Activated T-helper 17 cell treated with anti-CD3 and anti-CD28 coated beads, Interleukin-2, amount 50 U/mL, for 72 hours (primary cell): ENCODE results near the gene ITM2A. TPM values are rescaled to one million over a fixed set of nuclear protein-coding genes. Genes with fewer than 3 reads are reported as not detected.

Source experiments
- ATAC-seq: fragments of 150-1000 bp; cut with Tn5 transposase; replicated peaks from 2 replicates; pipeline ENCODE4 v1.10.0; 2021; ENCODE audit warnings: mild to moderate bottlenecking, moderate library complexity
- H3K27ac Mint-ChIP-seq: one replicate; pipeline ENCODE4 v1.8.0; 2022; ENCODE audit warnings: mixed read lengths
- H3K27me3 Mint-ChIP-seq: one replicate; pipeline ENCODE4 v1.8.0; 2022; ENCODE audit warnings: mixed read lengths
- H3K36me3 Mint-ChIP-seq: one replicate; pipeline ENCODE4 v1.8.0; 2022; ENCODE audit warnings: low read depth, mild to moderate bottlenecking, mixed read lengths
- H3K4me1 Mint-ChIP-seq: one replicate; pipeline ENCODE4 v1.8.0; 2022; ENCODE audit warnings: mixed read lengths
- H3K4me3 Mint-ChIP-seq: one replicate; pipeline ENCODE4 v1.8.0; 2022; ENCODE audit warnings: mild to moderate bottlenecking, mixed read lengths
- H3K9me3 Mint-ChIP-seq: one replicate; pipeline ENCODE4 v1.8.0; 2022; ENCODE audit warnings: mixed read lengths
- total RNA-seq, 2 donors: library from RNA; stranded (reverse); gene quantifications; one replicate each; pipeline ENCODE4 v1.2.3, GENCODE V29; 2022

Gene ITM2A
- 10 to 100 TPM; 74.9 to 97.8 TPM for total RNA-seq

DNA sequence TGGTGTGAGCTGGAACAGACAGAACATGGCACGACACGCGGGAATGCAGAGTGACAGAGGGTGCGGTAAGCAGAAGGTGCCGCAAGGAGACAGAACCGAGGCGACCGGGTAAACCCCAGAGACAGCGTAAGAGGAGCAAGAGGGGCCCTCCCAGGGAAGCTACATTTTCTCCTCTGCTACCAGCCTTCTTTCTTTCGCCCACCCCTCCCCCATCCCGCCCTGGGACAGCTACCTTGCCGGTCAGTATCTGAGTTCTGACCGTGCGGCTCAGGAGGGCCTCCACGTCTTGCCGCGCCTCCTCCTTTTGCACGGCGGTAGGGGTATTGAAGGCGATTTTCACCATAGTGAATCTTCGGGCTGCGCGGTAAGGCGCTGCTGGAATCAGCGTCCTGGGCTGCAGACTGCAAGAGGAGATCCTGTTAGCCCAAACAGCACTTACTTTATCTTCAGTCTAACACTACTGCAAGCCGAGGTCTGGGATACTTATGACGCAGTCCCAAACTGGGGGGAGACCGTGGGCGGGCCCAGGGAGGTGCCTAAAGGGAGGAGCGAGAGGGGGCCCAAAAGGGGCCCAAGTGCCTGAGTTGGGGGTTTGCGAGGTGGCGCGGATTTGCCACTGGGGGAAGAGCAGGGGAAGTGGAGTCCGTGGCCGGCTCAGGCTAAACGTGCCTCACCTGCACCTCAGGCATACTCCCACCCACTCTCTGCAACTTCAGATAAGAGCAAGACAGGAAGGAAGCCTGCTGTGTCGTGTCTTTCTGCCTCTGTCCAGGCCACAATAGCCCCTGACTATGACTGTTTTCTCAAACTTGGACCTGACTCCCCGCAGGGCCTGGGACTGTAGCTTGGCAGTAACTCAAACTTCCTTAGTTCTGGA lies at the start of gene ITM2A:
Gene ITM2A (minus strand): TSS at position 462 of the 877 bp plus-strand sequence. CDS start 119 bp downstream, at position 343.
- peak within 1 kb of the TSS; percentile 90 for H3K4me3 Mint-ChIP-seq
- H3K27me3 Mint-ChIP-seq, result no peaks in the 10 kb centered on the region
- H3K27ac Mint-ChIP-seq, result peak within 1 kb of the TSS; percentile 92
- peaks cover 18% of the 10 kb centered on the region for H3K36me3 Mint-ChIP-seq
- peak; percentile 80 for ATAC-seq
- peaks cover 7% of the 10 kb centered on the region for H3K4me1 Mint-ChIP-seq
- no peaks in the 10 kb centered on the region for H3K9me3 Mint-ChIP-seq

DNA sequence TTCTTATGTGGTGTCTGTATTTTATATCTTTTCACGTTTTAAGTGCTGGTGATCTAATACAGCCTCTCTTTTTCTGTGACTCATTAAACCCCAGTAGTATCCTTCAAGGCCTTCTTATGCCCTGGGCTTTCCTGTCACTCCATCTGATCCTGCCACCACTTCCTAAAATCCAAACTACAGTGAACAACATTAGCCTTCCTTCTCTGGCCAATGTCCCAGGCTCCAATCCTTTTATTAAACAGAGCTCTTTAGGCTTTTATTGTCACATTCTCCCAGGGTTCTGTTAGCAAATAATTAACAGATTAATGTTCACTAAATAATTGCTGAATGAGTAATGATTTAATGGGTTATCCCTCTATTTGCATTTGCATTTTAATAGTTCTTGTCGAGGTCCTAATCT lies 47.9 kb upstream of the ITM2A start:
- no peaks in the 10 kb centered on the region for H3K27me3 Mint-ChIP-seq
- ATAC-seq, result no peak
- H3K36me3 Mint-ChIP-seq, result no peaks in the 10 kb centered on the region
- no peak overlapping the region for H3K27ac Mint-ChIP-seq
- peaks cover 5% of the 10 kb centered on the region for H3K4me1 Mint-ChIP-seq
- H3K4me3 Mint-ChIP-seq, result no peak overlapping the region
- H3K9me3 Mint-ChIP-seq, result no peaks in the 10 kb centered on the region

DNA sequence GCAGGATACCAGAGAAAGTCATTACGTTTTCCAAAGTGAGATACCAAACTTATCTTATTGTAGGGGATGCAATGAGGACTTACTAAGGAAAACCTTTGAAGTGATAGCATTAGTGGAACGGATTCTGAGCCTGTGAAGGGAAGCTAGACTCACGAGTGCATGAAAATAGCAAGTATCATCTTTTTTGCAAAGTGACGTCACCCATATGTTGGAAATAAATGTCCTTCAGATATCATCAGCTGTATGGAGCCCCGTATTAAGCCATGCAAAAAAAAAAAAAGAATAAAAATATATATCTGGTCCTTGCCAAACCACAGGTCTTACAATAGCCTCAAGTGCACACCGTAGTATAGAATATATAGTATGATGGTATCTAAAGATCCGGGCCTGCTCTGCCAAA lies 46.8 kb upstream of the ITM2A start:
- no peak overlapping the region for H3K4me3 Mint-ChIP-seq
- H3K27me3 Mint-ChIP-seq, result no peaks in the 10 kb centered on the region
- no peaks in the 10 kb centered on the region for H3K9me3 Mint-ChIP-seq
- H3K27ac Mint-ChIP-seq, result no peak overlapping the region
- H3K4me1 Mint-ChIP-seq, result peaks cover 7% of the 10 kb centered on the region
- ATAC-seq, result no peak
- H3K36me3 Mint-ChIP-seq, result no peaks in the 10 kb centered on the region

DNA sequence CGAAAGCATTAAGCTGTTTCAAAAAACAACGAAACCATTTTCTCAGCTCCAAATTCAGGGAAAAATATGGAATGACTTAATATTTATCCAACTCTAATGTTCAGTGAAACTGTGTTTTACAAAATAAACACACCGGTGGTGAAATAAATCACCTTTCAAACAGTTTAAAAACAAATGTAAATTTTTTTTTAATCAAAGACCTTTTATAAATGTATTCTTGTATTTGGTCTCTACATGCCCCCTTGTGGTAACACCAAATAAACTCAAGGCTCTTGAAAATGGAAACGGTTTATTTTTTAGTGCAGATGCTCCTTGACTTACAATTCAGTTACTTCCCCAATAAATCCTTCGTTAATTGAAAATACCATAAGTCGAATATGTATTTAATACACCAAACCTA lies 45.8 kb upstream of the ITM2A start:
- H3K27ac Mint-ChIP-seq, result peak overlapping the region; percentile 67
- H3K27me3 Mint-ChIP-seq, result no peaks in the 10 kb centered on the region
- no peaks in the 10 kb centered on the region for H3K36me3 Mint-ChIP-seq
- H3K9me3 Mint-ChIP-seq, result no peaks in the 10 kb centered on the region
- peaks cover 10% of the 10 kb centered on the region for H3K4me1 Mint-ChIP-seq
- H3K4me3 Mint-ChIP-seq, result peak overlapping the region; percentile 64
- ATAC-seq, result no peak

DNA sequence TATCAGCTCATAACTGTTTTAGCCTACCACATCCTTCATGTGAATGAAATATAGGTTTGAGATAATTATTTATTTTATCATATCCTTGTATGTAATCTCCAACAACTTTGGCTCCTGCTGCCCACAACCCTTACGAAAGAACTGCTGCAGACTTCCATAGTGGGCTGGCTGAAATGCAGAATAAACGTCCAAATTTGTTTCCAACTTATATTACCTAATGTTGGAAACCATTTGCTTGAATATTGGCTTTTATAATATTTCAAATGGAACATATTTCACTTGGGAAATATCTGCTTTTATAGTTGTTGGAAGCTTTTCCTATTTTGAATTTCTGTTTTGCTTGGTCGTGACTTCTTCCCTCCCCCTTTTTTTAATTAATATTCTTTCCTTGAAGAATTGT lies 45.0 kb upstream of the ITM2A start:
- Mint-ChIP-seq H3K27me3 (no peaks in the 10 kb centered on the region), H3K27ac (no peak overlapping the region), H3K9me3 (no peaks in the 10 kb centered on the region), H3K36me3 (no peaks in the 10 kb centered on the region), H3K4me1 (peaks cover 10% of the 10 kb centered on the region), H3K4me3 (peak overlapping the region; percentile 64)
- no peak for ATAC-seq

DNA sequence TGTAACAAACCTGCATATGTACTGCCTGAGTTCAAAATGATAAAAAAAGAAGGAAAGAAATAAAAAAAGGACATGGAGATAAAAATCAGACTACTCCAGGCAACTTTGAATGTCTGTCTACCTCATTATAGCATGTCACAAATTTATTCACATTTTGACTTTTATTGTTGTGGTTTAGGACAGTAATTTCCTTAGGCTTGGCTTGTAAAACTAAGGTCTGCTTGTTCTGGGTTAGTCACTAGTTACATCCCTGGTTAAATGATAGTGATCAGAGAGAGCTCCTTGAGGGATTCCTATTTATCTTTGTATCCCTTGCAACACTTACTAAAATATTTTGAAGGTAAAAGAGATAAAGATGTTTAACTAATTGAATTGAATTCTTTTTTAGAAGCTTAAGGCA lies 42.5 kb upstream of the ITM2A start:
- no peaks in the 10 kb centered on the region for H3K27me3 Mint-ChIP-seq
- no peak overlapping the region for H3K27ac Mint-ChIP-seq
- H3K36me3 Mint-ChIP-seq, result no peaks in the 10 kb centered on the region
- no peak for ATAC-seq
- H3K4me1 Mint-ChIP-seq, result peaks cover 10% of the 10 kb centered on the region
- H3K4me3 Mint-ChIP-seq, result no peak overlapping the region
- H3K9me3 Mint-ChIP-seq, result no peaks in the 10 kb centered on the region

DNA sequence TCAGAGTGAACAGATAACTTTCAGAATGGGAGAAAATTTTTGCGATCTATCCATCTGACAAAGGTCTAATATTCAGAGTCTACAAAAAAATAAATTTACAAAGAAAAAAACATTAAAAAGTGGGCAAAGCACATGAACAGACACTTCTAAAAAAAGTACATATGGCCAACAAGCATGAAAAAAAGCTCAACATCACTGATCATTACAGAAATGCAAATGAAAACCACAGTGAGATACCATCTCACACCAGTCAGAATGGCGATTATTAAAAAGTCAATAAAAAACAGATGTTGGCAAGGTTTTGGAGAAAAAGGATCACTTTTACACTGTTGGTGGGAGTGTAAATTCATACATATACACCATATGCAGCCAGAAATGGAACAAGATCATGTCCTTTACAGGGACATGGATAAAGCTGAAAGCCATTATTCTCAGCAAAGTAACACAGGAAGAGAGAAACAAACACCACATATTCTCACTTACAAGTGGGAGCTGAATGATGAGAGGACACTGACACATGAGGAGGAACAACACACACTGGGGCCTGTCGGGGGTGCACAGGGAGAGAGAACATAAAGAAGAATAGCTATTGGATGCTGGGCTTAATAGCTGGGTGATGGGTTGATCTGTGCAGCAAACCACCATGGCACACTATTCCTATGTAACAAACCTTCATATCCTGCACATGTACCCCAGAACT lies 41.6 kb upstream of the ITM2A start:
- ATAC-seq, result no peak
- Mint-ChIP-seq H3K27me3 (no peaks in the 10 kb centered on the region), H3K9me3 (no peaks in the 10 kb centered on the region), H3K36me3 (no peaks in the 10 kb centered on the region), H3K27ac (no peak overlapping the region), H3K4me1 (peaks cover 10% of the 10 kb centered on the region), H3K4me3 (no peak overlapping the region)

DNA sequence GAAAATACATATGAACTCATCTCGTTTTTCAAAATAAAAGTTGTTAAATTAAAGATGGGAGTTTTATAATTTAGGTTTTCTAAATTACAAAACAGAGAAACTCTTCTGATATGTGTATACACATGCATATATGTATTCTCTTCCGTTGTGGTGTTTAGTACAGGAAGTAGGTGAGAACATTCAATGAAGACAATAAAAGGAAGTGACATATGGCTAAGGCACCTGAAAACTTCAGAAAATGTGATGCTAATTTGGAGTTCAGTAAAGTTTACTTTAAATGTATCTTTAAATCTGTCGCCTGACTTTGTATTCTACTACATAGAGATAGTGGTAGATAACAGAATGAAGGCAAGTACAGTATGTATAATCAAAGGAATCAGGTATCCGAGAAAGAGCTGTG lies 33.5 kb upstream of the ITM2A start:
- ATAC-seq, result no peak
- H3K36me3 Mint-ChIP-seq, result no peaks in the 10 kb centered on the region
- H3K9me3 Mint-ChIP-seq, result no peaks in the 10 kb centered on the region
- H3K27me3 Mint-ChIP-seq, result no peaks in the 10 kb centered on the region
- H3K4me3 Mint-ChIP-seq, result peak overlapping the region; percentile 23
- H3K27ac Mint-ChIP-seq, result no peak overlapping the region
- H3K4me1 Mint-ChIP-seq, result no peaks in the 10 kb centered on the region

DNA sequence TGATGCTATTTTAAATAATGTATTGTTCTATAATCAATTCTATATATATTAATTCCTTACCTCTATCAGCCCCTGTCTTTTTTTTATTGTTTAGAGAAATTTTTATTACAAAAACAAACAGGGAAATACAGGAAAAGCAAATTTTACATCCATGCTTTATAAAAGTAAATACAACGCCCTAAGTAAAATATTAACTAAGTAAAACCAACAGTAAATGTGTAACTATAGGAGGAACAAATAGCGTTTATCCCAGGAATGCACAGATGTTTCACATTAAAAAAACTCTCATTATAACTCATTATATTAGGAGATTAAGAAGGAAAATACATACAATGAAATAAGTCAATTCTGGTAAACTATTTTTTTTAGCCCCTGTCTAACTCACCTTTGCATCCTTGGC lies 8.2 kb upstream of the ITM2A start:
- Mint-ChIP-seq H3K9me3 (no peaks in the 10 kb centered on the region), H3K4me1 (no peaks in the 10 kb centered on the region), H3K27ac (no peak overlapping the region), H3K4me3 (no peak overlapping the region), H3K27me3 (no peaks in the 10 kb centered on the region), H3K36me3 (peaks cover 6% of the 10 kb centered on the region)
- no peak for ATAC-seq

DNA sequence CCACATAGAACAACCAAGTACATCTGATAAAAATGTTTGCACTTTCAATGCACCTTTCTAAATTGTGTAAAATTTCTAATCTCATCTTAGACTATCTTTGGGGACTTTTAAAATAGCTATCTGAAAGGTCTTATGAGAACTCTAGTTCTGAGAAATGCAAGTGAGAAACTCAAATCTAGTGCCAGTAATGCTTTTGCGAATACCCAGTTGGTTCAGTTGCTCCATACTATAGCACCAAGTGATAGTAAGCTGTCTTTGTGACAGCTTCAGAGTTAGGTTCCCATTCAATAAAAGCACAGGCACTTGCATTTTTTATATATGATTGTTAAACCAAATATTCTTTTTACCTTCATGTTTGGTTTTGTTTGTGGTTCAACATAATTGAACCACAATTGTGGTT lies 4.5 kb upstream of the ITM2A start:
- no peaks in the 10 kb centered on the region for H3K9me3 Mint-ChIP-seq
- H3K27ac Mint-ChIP-seq, result no peak overlapping the region
- H3K4me1 Mint-ChIP-seq, result no peaks in the 10 kb centered on the region
- ATAC-seq, result no peak
- H3K36me3 Mint-ChIP-seq, result peaks cover 2% of the 10 kb centered on the region
- no peaks in the 10 kb centered on the region for H3K27me3 Mint-ChIP-seq
- H3K4me3 Mint-ChIP-seq, result no peak overlapping the region

DNA sequence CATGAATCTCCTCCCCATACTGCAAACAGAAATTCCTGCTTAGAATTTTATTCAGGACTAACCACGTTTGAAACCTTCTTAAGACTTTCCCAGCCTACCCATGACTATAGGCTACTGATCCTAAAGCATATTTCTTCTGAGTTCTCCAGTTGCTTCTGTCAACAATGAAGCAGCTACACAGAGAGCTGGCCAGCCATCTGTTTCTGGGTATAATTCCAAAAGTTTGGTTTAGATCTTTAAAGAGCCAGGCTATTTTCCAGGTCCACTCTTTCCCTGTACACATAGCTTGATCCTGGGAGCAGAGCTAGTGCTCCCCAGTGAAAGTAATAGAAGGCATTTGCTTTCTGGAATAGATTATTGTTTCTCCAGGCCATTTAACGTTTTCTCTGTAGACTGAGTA lies 4.0 kb upstream of the ITM2A start:
- Mint-ChIP-seq H3K4me1 (no peaks in the 10 kb centered on the region), H3K9me3 (no peaks in the 10 kb centered on the region), H3K27me3 (no peaks in the 10 kb centered on the region), H3K36me3 (no peaks in the 10 kb centered on the region), H3K27ac (no peak overlapping the region), H3K4me3 (no peak overlapping the region)
- ATAC-seq, result no peak

DNA sequence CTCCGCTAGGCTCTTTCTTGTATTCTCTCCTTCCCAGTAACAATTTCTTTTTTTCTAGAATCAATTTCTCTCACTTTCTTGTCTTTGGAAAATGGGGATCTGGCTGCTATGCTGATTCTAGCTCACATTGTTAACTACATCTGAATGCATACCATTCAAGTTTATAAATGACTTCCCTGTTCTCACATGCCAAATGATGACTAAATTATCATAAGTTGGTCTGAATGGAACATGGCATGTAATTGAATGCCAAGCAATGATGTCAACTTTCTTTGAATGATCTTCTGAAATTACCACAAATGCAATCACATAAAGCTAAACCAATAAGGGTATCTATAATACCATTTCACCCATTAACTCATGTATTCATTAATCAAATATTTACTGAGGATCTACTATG lies 2.7 kb upstream of the ITM2A start:
- Mint-ChIP-seq H3K4me3 (no peak overlapping the region), H3K27ac (no peak overlapping the region), H3K27me3 (no peaks in the 10 kb centered on the region), H3K36me3 (peaks cover 6% of the 10 kb centered on the region), H3K4me1 (no peaks in the 10 kb centered on the region), H3K9me3 (no peaks in the 10 kb centered on the region)
- no peak for ATAC-seq

DNA sequence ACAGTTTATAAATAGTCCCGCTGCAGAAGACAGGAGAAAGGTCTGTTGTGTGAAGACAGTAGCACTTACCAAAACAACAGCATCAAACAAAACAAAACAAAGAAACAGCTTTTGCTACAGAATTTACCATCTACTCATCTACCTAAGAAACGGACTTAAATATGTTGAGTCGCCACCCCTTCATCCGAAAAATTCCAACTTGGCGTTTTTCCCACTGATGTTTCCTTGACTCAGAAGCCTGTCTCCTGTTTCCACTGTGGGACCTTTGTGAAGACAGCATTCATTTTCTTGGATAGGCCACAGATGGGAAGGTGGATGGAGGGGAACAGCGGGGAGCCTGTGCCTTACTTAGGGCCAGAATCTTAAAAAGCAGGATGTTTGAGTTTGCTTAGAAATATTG lies 1.3 kb upstream of the ITM2A start:
- Mint-ChIP-seq H3K9me3 (no peaks in the 10 kb centered on the region), H3K4me1 (no peaks in the 10 kb centered on the region), H3K36me3 (peaks cover 6% of the 10 kb centered on the region), H3K4me3 (peak overlapping the region; percentile 90), H3K27me3 (no peaks in the 10 kb centered on the region), H3K27ac (peak overlapping the region; percentile 92)
- no peak for ATAC-seq

DNA sequence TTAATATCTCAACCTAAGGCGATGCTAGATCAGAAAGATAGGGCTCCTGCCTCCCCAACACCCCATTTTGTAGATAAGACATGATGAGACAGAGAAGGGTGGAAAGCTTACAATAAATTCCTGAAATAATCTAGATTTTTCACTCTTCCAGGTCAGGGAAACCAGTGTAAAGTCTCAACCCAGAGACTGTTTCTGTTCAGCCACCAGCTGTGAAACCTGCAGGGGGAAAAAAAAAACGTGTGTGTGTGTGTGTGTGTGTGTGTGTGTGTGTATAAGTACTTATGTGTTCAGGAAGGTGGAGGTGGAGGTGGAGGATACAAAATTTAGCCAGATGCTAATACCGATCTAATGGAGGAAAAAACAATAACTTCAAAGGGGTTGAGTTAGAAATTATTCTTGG lies 773 bp upstream of the ITM2A start:
- H3K27ac Mint-ChIP-seq, result peak overlapping the region; percentile 92
- no peak for ATAC-seq
- H3K9me3 Mint-ChIP-seq, result no peaks in the 10 kb centered on the region
- peaks cover 10% of the 10 kb centered on the region for H3K36me3 Mint-ChIP-seq
- peak overlapping the region; percentile 90 for H3K4me3 Mint-ChIP-seq
- H3K4me1 Mint-ChIP-seq, result peaks cover 1% of the 10 kb centered on the region
- no peaks in the 10 kb centered on the region for H3K27me3 Mint-ChIP-seq

DNA sequence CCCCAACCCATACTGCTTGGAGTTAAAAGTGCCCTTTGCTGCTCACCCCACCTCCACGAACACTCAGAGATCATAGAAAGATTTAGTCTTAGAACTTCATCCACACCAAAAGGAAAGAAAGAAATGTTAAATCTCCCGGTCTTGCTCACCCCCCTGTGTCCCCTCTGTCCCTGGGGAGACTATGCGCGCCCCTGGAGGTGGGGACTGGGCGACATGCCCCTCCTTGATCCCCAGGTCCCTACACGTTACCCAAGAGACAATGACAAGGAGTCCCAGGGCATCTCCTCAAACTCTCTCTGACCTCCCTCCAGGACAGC lies 620 bp downstream of the ITM2A start:
- Mint-ChIP-seq H3K4me3 (peak overlapping the region; percentile 90), H3K27ac (peak overlapping the region; percentile 92), H3K4me1 (peaks cover 9% of the 10 kb centered on the region), H3K27me3 (no peaks in the 10 kb centered on the region), H3K36me3 (peaks cover 24% of the 10 kb centered on the region), H3K9me3 (no peaks in the 10 kb centered on the region)
- ATAC-seq, result peak; percentile 1
